HG02981 (cell line): Measurements from ENCODE around the gene WDR90.
A peak's percentile ranks its signal among the peaks of the same experiment; 100 is the strongest.

ENCODE experiments used
- ATAC-seq: cut with Tn5 transposase; IDR thresholded peaks from one replicate; pipeline ENCODE4 v1.9.1; 2021; ENCODE audit warnings: mild to moderate bottlenecking, moderate library complexity; ENCODE audit not compliant: unreplicated experiment

The WDR90 gene

DNA sequence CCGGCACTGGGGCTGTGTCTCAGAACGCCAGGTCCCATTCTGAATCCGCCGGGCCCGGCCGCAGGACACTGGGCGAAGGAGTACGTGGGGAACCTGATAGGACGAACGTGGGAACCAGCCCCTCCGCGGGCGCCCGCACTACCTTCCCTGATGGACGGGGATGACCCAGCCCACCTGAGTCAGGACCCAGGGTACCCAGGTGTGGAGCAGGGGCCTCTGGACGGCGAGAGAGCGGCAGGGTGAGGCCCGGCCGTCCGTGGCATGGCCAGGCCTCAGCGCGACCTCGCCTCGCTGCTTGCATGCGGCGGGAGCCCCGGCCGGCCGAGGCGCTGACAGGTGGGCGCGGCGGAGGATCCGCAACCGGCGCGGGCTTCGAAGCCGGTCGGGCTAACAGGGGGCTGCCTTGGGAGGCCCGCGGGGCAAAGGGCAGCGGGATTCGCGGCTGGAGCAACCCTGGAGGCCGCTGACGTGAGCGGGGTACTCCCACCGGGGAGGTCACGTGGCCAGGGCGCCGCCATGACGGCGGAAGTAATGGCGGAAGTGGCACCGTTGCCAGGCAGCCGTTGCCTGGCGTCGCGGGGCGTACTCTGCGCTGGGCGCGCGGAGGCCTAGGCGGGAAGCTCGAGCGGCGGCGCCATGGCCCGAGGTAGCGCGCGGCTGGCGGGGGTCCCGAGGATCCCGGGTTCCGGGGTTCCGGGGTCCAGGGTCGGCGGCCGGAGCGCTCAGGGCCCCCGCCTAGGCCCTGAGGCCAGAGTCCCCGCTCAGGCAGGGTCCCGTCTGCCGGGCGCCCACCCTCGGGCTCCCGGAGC, at the start of gene WDR90:
TSS of gene WDR90 (plus strand) at position 585 of the 809 bp plus-strand sequence. CDS start at position 637, 52 bp downstream.
- ATAC-seq = peak; percentile 73

GRCh38 chr16:600781-601180, 48.4 kb upstream of the WDR90 start:
- no peak for ATAC-seq

- no peak for ATAC-seq
Observed at GRCh38 chr16:603933-604332, 45.2 kb upstream of the WDR90 start.

DNA sequence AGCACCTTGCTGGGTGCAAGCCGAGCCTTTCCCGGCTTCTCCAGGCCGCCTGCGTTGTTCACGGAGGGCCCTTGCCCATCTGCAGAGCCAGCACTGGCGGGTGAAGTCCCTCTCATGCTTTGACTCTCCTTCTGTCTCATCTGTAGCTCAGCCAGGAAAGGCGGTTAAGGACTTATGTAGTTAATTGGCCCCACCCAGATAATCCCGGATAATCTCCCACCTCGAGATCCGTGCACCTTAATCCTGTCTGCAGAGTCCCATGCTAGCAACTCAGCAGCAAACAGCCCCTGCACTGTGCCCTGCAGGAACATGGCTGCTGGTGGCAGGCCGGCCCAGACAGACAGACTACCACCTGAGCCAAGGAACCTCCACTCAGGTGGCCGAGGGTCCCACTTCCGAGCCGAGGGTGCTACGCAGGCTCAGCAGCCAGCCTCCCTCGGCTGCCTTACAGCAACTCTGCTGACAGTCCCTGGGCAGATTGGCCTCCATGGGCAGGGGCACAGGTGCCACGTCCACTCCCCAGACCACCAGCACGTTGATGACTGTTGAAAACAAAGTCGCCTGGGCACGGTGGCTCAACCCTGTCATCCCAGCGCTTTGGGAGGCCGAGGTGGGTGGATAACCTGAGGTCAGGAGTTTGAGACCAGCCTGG, 42.4 kb upstream of the WDR90 start:
- ATAC-seq = no peak

DNA sequence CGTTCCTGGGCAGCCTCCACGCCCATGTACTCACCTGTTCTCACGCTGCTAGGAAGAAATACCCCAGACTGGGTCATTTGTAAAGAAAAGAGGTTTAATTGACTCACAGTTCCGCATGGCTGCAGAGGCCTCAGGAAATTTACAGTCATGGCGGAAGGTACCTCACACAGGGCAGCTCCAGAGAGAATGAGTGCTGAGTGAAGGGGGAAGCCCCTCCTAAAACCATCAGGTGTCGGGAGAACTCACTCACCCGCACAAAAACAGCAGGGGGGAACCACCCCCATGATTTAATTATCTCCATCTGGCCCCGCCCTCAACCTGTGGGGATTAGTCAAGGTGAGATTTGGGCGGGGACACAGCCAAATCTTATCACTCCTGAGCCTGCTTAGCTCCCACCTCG, 41.1 kb upstream of the WDR90 start:
- no peak for ATAC-seq

- ATAC-seq = no peak
Observed at GRCh38 chr16:609316-609715, 39.8 kb upstream of the WDR90 start.

- ATAC-seq = no peak
Observed at GRCh38 chr16:609984-610383, 39.2 kb upstream of the WDR90 start.

DNA sequence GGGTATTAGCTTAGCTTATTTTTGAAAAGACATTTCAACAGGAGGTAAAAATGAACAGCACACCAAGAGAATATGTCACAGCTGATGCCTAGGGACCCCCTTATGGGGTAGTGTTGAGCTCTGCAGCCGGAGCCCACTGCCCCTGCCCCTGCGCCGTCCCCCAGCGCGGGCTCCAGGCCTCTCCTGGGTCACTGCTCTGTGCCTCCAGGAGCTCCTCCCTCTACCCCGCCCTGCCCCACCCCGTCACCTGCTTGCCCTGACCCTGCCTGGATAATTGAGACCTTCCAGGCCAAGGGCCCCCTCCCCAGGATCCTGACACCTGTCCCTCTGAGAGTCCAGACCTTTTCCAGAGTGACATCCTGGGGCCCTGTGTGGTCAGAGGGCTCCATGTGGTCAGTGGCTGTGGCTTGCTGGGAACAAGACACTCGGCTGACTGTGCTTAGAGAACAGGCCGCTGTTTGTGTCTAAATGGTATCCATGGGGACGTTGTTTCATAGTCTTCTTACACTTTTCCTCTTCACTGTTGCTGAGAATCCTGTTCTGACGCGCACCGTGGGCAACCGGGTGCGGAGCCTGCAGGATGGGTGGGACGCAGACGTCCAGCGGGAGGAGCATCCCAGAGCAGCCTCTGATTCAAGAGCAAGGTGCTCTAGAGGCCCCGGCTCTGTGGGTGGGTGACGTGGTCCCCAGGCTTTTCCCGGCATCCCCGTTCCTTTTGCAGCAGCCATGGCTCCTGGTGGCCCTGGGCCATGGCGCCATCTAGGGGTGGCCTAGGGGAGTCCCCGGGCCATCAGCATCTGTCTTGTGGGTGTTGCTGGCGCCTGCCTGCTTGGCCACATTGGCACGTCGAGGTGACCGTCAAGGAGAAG, 38.4 kb upstream of the WDR90 start:
- ATAC-seq = no peak

DNA sequence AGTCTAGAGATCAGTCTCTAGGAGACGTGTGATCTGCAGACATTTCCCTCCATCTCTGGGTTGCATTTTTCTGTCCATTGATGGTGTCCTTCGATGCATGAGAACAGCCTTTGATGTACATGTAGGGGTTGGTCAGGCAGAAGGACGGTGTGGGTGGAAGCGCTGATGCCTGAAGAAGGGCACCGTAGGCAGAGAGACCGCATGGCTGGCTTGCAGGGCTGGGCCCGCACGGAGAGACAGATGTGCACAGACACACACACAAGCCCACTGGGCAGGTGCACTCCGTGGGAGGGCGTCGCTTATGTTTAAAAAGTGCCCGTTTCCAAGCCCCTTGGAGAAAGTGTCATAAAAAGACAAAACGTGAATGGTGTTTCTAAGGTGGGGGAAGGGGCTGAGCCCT, 34.0 kb upstream of the WDR90 start:
- no peak for ATAC-seq

- ATAC-seq = no peak
Observed at GRCh38 chr16:616733-617586, 32.2 kb upstream of the WDR90 start.

- no peak for ATAC-seq
Observed at GRCh38 chr16:617855-618254, 31.3 kb upstream of the WDR90 start.

GRCh38 chr16:619476-620100, 29.6 kb upstream of the WDR90 start:
- ATAC-seq = no peak

- ATAC-seq = no peak
Observed at GRCh38 chr16:620700-621525, 28.3 kb upstream of the WDR90 start.

- no peak for ATAC-seq
Observed at GRCh38 chr16:621526-622105, 27.5 kb upstream of the WDR90 start.

GRCh38 chr16:622920-623280, 26.3 kb upstream of the WDR90 start:
- ATAC-seq = no peak

GRCh38 chr16:624526-625070, 24.6 kb upstream of the WDR90 start:
- ATAC-seq = no peak

DNA sequence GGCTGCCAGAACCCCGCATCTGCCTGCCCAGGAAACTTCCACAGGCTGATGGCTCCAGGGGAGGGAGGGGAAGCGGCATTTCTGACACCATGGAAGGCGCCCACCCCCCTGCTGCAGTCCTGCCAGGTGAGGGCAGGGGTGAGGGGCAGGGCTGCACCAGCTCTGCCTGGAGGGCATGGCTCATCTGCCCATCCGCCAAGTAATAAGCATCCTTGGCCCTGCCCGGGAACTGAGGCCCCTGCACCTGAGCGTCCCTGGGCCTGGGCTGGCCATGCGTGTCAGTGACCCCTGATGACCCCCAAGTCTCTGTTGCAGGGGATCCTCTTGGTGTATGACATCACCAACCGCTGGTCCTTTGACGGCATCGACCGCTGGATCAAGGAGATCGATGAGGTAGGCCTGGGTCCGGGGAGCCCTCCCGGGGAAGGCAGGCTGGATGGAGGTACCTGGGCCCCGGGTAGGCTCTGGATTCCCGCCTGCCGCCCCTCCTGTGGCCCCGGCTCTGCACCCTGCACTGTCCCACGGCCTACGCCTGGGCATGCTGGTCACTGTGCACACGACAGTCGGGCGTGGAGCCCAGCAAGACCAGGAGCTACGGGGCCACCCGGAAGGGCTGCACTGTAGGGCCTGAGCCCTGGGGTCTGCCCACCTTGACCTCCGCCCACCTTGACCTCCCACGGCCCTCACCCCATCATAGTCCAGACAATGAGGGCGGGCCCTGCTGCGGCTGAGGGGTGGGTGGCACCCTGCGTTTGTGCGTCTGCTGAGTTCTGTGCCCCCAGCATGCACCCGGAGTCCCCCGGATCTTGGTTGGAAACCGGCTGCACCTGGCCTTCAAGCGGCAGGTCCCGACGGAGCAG, 23.8 kb upstream of the WDR90 start:
- ATAC-seq = no peak
